ENCODE data around the gene GPER1. TPM values are rescaled to one million over a fixed set of nuclear protein-coding genes. Genes with fewer than 3 reads are reported as not detected.

GPER1 gene
- total RNA-seq, 1 donor from 2014 or later = 2.7 TPM

DNA sequence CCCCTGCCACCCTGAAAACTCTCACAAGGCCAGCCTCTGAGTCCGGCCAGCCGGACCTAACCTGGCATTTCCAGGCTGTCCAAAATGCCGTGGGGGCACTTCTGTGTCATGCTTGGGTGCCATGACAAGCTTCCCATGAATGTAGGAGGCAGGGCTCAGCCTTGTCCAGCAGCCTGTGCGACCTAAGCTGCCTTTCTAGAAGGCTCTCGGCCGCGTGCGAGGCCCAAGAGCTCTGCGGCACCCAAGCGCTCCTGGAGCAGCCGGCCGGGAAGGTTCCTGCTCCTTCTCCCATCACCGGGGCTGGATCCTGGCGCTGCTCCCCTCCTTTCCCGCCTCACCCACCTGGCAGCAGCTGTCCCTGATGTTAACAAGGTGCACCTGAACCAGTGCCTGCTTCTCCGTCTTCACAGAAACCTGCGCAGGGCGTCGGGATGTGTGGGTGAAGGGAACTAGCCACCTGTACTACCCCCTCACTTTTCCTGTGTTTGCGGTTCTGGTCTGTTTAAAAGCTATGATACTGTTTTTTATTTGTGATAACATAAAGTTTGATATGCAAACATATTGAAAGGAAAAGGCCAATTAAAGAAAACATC is 6.1 kb downstream of the GPER1 start:
- Mint-ChIP-seq H3K27me3 (no peaks in the 10 kb centered on the region), H3K9me3 (peaks cover 3% of the 10 kb centered on the region), H3K36me3 (ENCODE audit: low read depth) (peaks cover 14% of the 10 kb centered on the region), H3K4me1 (no peaks in the 10 kb centered on the region), H3K27ac (no peak overlapping the region), H3K4me3 (no peak overlapping the region)
- intact Hi-C loops (cut with micrococcal nuclease) = no loop called here
- ChIA-PET POLR2A (interaction anchor here (0.9 to 1.1 kb wide), 2 partner anchors 9 to 49 kb away, joined by 3 read pairs; no protein-coding TSS in a partner anchor), CTCF (interaction anchor here (0.7 kb wide), 1 partner anchor 82 kb away, joined by 3 read pairs; no protein-coding TSS in a partner anchor)
- DNase-seq = no peak
- no peak for ATAC-seq (ENCODE audit: low read depth)
- TF ChIP-seq, protein P1, sequence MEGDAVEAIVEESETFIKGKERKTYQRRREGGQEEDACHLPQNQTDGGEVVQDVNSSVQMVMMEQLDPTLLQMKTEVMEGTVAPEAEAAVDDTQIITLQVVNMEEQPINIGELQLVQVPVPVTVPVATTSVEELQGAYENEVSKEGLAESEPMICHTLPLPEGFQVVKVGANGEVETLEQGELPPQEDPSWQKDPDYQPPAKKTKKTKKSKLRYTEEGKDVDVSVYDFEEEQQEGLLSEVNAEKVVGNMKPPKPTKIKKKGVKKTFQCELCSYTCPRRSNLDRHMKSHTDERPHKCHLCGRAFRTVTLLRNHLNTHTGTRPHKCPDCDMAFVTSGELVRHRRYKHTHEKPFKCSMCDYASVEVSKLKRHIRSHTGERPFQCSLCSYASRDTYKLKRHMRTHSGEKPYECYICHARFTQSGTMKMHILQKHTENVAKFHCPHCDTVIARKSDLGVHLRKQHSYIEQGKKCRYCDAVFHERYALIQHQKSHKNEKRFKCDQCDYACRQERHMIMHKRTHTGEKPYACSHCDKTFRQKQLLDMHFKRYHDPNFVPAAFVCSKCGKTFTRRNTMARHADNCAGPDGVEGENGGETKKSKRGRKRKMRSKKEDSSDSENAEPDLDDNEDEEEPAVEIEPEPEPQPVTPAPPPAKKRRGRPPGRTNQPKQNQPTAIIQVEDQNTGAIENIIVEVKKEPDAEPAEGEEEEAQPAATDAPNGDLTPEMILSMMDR (IDR thresholded peaks at IDR 0.05) = no peak

DNA sequence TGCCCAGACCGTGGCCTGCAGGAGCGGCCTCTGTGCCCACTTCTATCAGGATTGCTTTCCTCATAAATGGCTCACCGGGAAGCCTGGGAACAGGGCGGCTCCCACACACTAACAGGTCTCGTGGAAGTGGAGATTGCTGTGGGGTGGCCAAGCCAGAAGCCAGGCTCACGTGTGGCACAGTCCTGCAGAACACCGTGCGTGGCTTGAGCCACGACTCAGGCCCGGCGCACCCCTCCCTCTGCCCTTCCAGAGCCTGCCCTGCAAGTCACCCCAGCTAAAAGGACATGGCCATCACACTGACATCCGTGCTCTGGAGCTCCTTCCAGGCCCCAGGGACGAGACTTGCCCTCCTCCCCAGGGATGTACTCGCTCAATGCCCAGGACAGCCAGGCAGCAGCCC is 7.0 kb downstream of the GPER1 start:
- peaks cover 3% of the 10 kb centered on the region for H3K9me3 Mint-ChIP-seq
- peaks cover 16% of the 10 kb centered on the region for H3K36me3 Mint-ChIP-seq (ENCODE audit: low read depth)
- no peaks in the 10 kb centered on the region for H3K4me1 Mint-ChIP-seq
- ATAC-seq (ENCODE audit: low read depth) = no peak
- no peak for DNase-seq
- H3K27ac Mint-ChIP-seq = no peak overlapping the region
- TF ChIP-seq, protein P1 (IDR thresholded peaks at IDR 0.05) = no peak
- H3K4me3 Mint-ChIP-seq = no peak overlapping the region
- ChIA-PET CTCF (no interaction called here), POLR2A (interaction anchor here (0.6 to 0.9 kb wide), 3 partner anchors 25 to 1949 kb away, joined by 3 to 6 read pairs (median 5); no protein-coding TSS in a partner anchor)
- intact Hi-C loops (cut with micrococcal nuclease) = no loop called here
- no peaks in the 10 kb centered on the region for H3K27me3 Mint-ChIP-seq

DNA sequence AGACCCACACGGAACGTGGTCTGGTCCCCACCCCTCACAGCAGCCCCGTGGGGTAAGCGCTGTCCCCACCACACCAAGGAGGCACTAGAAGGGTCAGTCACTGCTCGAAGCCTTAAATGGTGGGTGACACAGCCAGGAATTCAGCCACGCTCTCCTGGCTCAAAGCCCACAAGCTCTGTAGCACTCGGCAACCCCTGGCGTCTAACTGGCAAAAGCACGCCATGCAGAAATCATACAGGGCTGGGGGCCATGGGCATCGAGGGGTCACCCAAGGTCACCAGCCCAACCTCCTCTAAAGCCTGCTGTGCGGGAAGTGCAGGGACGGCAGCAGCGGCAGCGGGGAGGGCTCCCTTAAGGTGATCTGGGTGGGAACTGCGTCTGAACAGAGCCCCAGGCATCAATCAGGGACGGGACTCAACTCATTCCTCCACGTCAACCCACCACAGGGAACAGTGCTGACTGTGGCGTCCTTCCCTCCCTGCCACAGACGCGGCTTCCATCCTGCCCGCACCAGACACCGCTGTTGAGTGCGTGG is 7.8 kb downstream of the GPER1 start:
- no peak for ATAC-seq (ENCODE audit: low read depth)
- H3K27me3 Mint-ChIP-seq = no peaks in the 10 kb centered on the region
- H3K4me1 Mint-ChIP-seq = no peaks in the 10 kb centered on the region
- DNase-seq = no peak
- peaks cover 3% of the 10 kb centered on the region for H3K9me3 Mint-ChIP-seq
- TF ChIP-seq, protein P1 (IDR thresholded peaks at IDR 0.05) = no peak
- H3K27ac Mint-ChIP-seq = no peak overlapping the region
- ChIA-PET CTCF (interaction anchor here (1.2 kb wide), 1 partner anchor 9 kb away, joined by 3 read pairs; no protein-coding TSS in a partner anchor), POLR2A (interaction anchor here (0.6 kb wide), 1 partner anchor 25 kb away, joined by 5 read pairs; no protein-coding TSS in a partner anchor)
- peaks cover 16% of the 10 kb centered on the region for H3K36me3 Mint-ChIP-seq (ENCODE audit: low read depth)
- intact Hi-C loops (cut with micrococcal nuclease) = no loop called here
- H3K4me3 Mint-ChIP-seq = no peak overlapping the region

DNA sequence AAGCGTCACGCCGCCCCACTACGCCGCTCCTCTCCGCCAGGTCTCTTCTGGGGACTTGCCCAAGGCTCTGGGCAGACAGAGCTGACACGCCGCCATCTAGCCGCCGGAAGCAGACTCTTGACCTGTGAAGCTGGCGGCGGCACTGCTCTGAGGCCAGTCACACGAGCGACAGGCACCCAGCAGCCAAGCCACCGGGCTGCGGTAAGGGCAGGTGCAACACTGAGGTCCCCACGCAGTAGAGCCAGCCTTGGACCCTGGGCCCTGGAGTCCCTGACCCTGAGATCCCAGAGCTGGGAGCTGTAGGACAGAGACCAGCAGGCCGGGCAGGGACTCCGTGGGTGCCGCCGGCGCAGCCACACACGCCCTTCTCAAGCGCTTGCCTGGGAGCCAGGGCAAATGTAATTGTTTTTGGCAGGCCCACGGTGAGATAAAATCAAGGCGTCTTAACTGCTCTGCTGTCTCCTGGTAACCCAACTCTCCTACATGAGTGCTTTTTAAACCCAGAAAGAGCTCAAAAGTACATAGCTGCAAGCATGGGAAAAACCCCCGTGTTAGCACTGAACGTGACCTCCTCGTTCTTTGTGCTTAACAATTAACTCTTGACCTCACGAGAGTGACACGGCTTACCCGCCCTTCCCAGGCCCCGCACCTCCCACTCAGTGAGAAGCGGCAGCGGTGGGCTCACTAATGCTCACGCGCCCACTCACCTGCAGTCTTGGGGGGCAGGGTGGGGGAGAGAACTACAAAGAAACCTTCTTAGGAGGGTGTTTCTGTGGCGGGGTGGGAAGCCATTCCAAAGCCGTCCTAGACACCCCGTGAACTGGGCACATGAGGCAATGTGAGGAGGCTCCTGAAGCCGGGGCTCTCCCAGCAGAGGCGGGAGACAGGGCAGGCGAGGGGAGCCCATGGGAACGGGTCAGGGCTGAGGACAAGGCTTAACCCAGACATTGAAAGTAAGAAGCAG is 8.5 kb downstream of the GPER1 start:
- H3K4me1 Mint-ChIP-seq = no peaks in the 10 kb centered on the region
- no peak overlapping the region for H3K4me3 Mint-ChIP-seq
- H3K9me3 Mint-ChIP-seq = peaks cover 3% of the 10 kb centered on the region
- ATAC-seq (ENCODE audit: low read depth) (no peak), DNase-seq (no peak)
- no peaks in the 10 kb centered on the region for H3K27me3 Mint-ChIP-seq
- intact Hi-C loops (cut with micrococcal nuclease) = no loop called here
- TF ChIP-seq, protein P1 (IDR thresholded peaks at IDR 0.05) = no peak
- H3K27ac Mint-ChIP-seq = no peak overlapping the region
- ChIA-PET CTCF (interaction anchor here (1.2 kb wide), 1 partner anchor 10 kb away, joined by 3 read pairs; no protein-coding TSS in a partner anchor), POLR2A (no interaction called here)
- H3K36me3 Mint-ChIP-seq (ENCODE audit: low read depth) = peaks cover 16% of the 10 kb centered on the region

Measured in activated B cell treated with CpG ODN at 0.5 μM for 24 hours (primary cell).